ENCODE data around the gene PEX11B. TPM values are rescaled to one million over a fixed set of nuclear protein-coding genes. Genes with fewer than 3 reads are reported as not detected.

Gene PEX11B
- total RNA-seq, 2 donors from 2014 or later = 12.9 to 16.0 TPM

- WGBS, 2 experiments (ENCODE audit: insufficient coverage in 1 of 2, insufficient read length in 1 of 2) = 87 to 96% methylated on average over 4 of the region's 4 CpGs
Observed at GRCh38 chr1:145868232-145868631, 50.3 kb downstream of the PEX11B start.

GRCh38 chr1:145863282-145864018, 55.1 kb downstream of the PEX11B start:
- Histone ChIP-seq H3K27me3 (ENCODE audit: control insufficient read depth, insufficient read depth, low read length, poor library complexity, severe bottlenecking) (no peaks in the 10 kb centered on the region), H3K36me3 (ENCODE audit: control insufficient read depth, insufficient read depth, low read length) (no peaks in the 10 kb centered on the region), H3K4me1 (ENCODE audit: control insufficient read depth, insufficient read depth, low read length) (no peaks in the 10 kb centered on the region), H3K9me3 (ENCODE audit: control insufficient read depth, low read length) (no peaks in the 10 kb centered on the region), H3K9ac (ENCODE audit: extremely low read depth, low read length, poor library complexity, severe bottlenecking) (no peak overlapping the region), H3K27ac (ENCODE audit: low read depth, low read length) (no peak overlapping the region), H3K4me3 (ENCODE audit: low read length) (no peak overlapping the region)
- Mint-ChIP-seq H3K36me3 (ENCODE audit: low read depth) (no peaks in the 10 kb centered on the region), H3K27ac (no peak overlapping the region), H3K9me3 (no peaks in the 10 kb centered on the region), H3K4me3 (no peak overlapping the region), H3K27me3 (ENCODE audit: insufficient read depth) (peaks cover 8% of the 10 kb centered on the region), H3K4me1 (peaks cover 4% of the 10 kb centered on the region)
- no peak for TF ChIP-seq CTCF (conservative IDR thresholded peaks at IDR 0.05)
- 89 to 93% methylated on average over 3 to 4 of the region's 5 CpGs for WGBS, 2 experiments (ENCODE audit: insufficient coverage in 1 of 2, insufficient read length in 1 of 2)
- DNase-seq = no peak

More at GRCh38 chr1:145868232-145868631, 50.3 kb downstream of the PEX11B start:
- H3K36me3 ChIP-seq (ENCODE audit: control insufficient read depth, insufficient read depth, low read length) = no peaks in the 10 kb centered on the region
- Mint-ChIP-seq H3K27ac (no peak overlapping the region), H3K9me3 (no peaks in the 10 kb centered on the region), H3K4me3 (no peak overlapping the region), H3K27me3 (ENCODE audit: insufficient read depth) (peaks cover 24% of the 10 kb centered on the region), H3K4me1 (peaks cover 15% of the 10 kb centered on the region), H3K36me3 (ENCODE audit: low read depth) (no peaks in the 10 kb centered on the region)
- no peak overlapping the region for H3K27ac ChIP-seq (ENCODE audit: low read depth, low read length)
- H3K27me3 ChIP-seq (ENCODE audit: control insufficient read depth, insufficient read depth, low read length, poor library complexity, severe bottlenecking) = peaks cover 20% of the 10 kb centered on the region
- H3K4me1 ChIP-seq (ENCODE audit: control insufficient read depth, insufficient read depth, low read length) = no peaks in the 10 kb centered on the region
- DNase-seq = no peak
- no peaks in the 10 kb centered on the region for H3K9me3 ChIP-seq (ENCODE audit: control insufficient read depth, low read length)
- H3K4me3 ChIP-seq (ENCODE audit: low read length) = no peak overlapping the region
- TF ChIP-seq CTCF (conservative IDR thresholded peaks at IDR 0.05) = no peak
- no peak overlapping the region for H3K9ac ChIP-seq (ENCODE audit: extremely low read depth, low read length, poor library complexity, severe bottlenecking)

Other genes starting within 250 kb of the PEX11B start
- gene PDZK1, start 211.3 kb downstream of the PEX11B start, total RNA-seq = 10 to 100 TPM; 47.2 to 51.8 TPM
- not detected for gene CD160, start 199.2 kb downstream of the PEX11B start, total RNA-seq
- gene RNF115, start 94.6 kb downstream of the PEX11B start, total RNA-seq = 10 to 100 TPM; 17.7 to 19.3 TPM
- 10 to 100 TPM; 32.7 to 37.9 TPM for gene POLR3C, start 94.5 kb downstream of the PEX11B start, total RNA-seq
- gene NUDT17, start 73.1 kb downstream of the PEX11B start, total RNA-seq = 1 to 10 TPM; 2.8 to 4.0 TPM
- gene PIAS3, start 59.6 kb downstream of the PEX11B start, total RNA-seq = 10 to 100 TPM; 44.8 to 53.4 TPM
- gene ANKRD35, start 32.9 kb downstream of the PEX11B start, total RNA-seq = 1 to 10 TPM in 1 of 2 donors, under 1 TPM in 1; 0.88 to 1.4 TPM
- gene ITGA10, start 8.7 kb downstream of the PEX11B start, total RNA-seq = under 1 TPM; 0.18 to 0.33 TPM
- 100 to 1,000 TPM; 299 to 314 TPM for gene RBM8A, start 8.8 kb upstream of the PEX11B start, total RNA-seq
- gene LIX1L, start 39.3 kb upstream of the PEX11B start, total RNA-seq = 10 to 100 TPM; 16.6 to 21.3 TPM
- gene ANKRD34A, start 45.9 kb upstream of the PEX11B start, total RNA-seq = 1 to 10 TPM in 1 of 2 donors, under 1 TPM in 1; 0.55 to 1.4 TPM
- gene POLR3GL, start 46.0 kb upstream of the PEX11B start, total RNA-seq = 10 to 100 TPM; 10.2 to 13.8 TPM
- 10 to 100 TPM in 1 of 2 donors, 1 to 10 TPM in 1; 9.9 to 12.2 TPM for gene TXNIP, start 77.9 kb upstream of the PEX11B start, total RNA-seq
- gene HJV, start 103.0 kb upstream of the PEX11B start, total RNA-seq = under 1 TPM; 0.13 to 0.15 TPM
- gene NBPF10, start 226.1 kb upstream of the PEX11B start, total RNA-seq = 1 to 10 TPM; 1.8 TPM